Stimulated activated CD8-positive, alpha-beta memory T cell treated with anti-CD3 and anti-CD28 coated beads, Interleukin-15, amount 100 ng/mL, for 48 hours (primary cell): ENCODE measurements around the gene LIAS.

Experiments used
- DNase-seq, 2 donors: peaks; one replicate each; pipeline ENCODE4 v3.0.0-alpha.2; 2020; ENCODE audit warnings: low read depth in 2 of 2

The LIAS gene

GRCh38 chr4:39528061-39528465 is 69.2 kb downstream of the LIAS start:
- DNase-seq = no peak
